Endothelial cell of umbilical vein (primary cell): ENCODE measurements around the gene C2CD3. TPM values are rescaled to one million over a fixed set of nuclear protein-coding genes. Genes with fewer than 3 reads are reported as not detected.

Source experiments
- BruUV-seq: library from RNA; stranded (reverse); fragments of 400-500 nt; replicated peaks from 2 replicates; lab custom pipeline; 2021; lab: Mats Ljungman, UMichigan
- CTCF ChIA-PET: fragments of 300-600, 350-600 bp; sonication (Branson Sonifier 250); formaldehyde crosslinking; loops from one replicate; lab custom pipeline; 2021; ENCODE audit warnings: antibody characterized with exemption, inconsistent platforms; lab: Charles Lee
- POLR2A ChIA-PET: fragments of 300-600, 350-600 bp; sonication (Branson Sonifier 250); formaldehyde crosslinking; loops from one replicate; lab custom pipeline; 2021; ENCODE audit warnings: antibody characterized with exemption, inconsistent platforms; lab: Charles Lee
- DNase-seq: peaks from one replicate; pipeline ENCODE4 v3.0.0-alpha.2; 2011; ENCODE audit warnings: low read depth, low spot score
- FAIRE-seq: peaks from 2 replicates; lab custom pipeline; 2011; peaks lifted over from hg19 to GRCh38; lab: Jason Lieb, UNC
- H2AFZ ChIP-seq: 2 replicates; pipeline ENCODE4 v1.6.0; 2012; ENCODE audit warnings: low read depth, low read length, control low read depth, inconsistent platforms
- H3K27ac ChIP-seq: 2 replicates; pipeline ENCODE4 v1.5.1; 2011; ENCODE audit warnings: low read depth, mild to moderate bottlenecking, control low read depth, low read length, moderate library complexity; ENCODE audit not compliant: insufficient read depth
- H3K27me3 ChIP-seq, 2 experiments: 2 replicates each; pipeline versions ENCODE4 v1.6.0 to v1.6.1; 2011; ENCODE audit warnings: low read length in 2 of 2, mixed read lengths in 1 of 2; ENCODE audit not compliant: control insufficient read depth in 2 of 2, insufficient read depth in 2 of 2
- H3K36me3 ChIP-seq, 2 experiments: 2 replicates in 1 of 2; 3 replicates in 1 of 2; pipeline ENCODE4 v1.5.1; 2011; ENCODE audit warnings: low read length in 2 of 2, mild to moderate bottlenecking in 1 of 2, moderate library complexity in 1 of 2; ENCODE audit not compliant: control insufficient read depth in 2 of 2, insufficient read depth in 2 of 2; ENCODE audit errors: extremely low read depth in 1 of 2
- H3K4me1 ChIP-seq: 3 replicates; pipeline ENCODE4 v1.5.1; 2011; ENCODE audit warnings: mild to moderate bottlenecking, low read length; ENCODE audit not compliant: control insufficient read depth, insufficient read depth; ENCODE audit errors: extremely low read depth
- H3K4me2 ChIP-seq: 2 replicates; pipeline ENCODE4 v1.6.1; 2011; ENCODE audit warnings: low read length, control low read depth, mixed read lengths; ENCODE audit not compliant: insufficient read depth
- H3K4me3 ChIP-seq, 3 experiments: fragments of 200-600 bp in 1 of 3; sonication (generic), shearing (Covaris generic) in 1 of 3; replicated peaks in 1 of 3; 2 replicates each; pipeline ENCODE4 v1.5.1; 2011 to 2016; ENCODE audit warnings: control low read depth in 3 of 3, low read length in 3 of 3, mild to moderate bottlenecking in 2 of 3, inconsistent platforms in 1 of 3, low read depth in 1 of 3, moderate library complexity in 1 of 3; ENCODE audit not compliant: insufficient read depth in 1 of 3
- H3K79me2 ChIP-seq: 2 replicates; pipeline ENCODE4 v1.6.0; 2012; ENCODE audit warnings: low read length, inconsistent platforms; ENCODE audit not compliant: control insufficient read depth, insufficient read depth
- H3K9ac ChIP-seq: replicated peaks from 2 replicates; pipeline ENCODE3; 2011; ENCODE audit warnings: low read length, control low read depth; ENCODE audit not compliant: insufficient read depth; ENCODE audit errors: extremely low read depth
- H3K9me1 ChIP-seq: replicated peaks from 3 replicates; pipeline ENCODE4 v1.6.0; 2011; ENCODE audit warnings: mild to moderate bottlenecking, low read length; ENCODE audit not compliant: control insufficient read depth, insufficient read depth; ENCODE audit errors: extremely low read depth
- H3K9me3 ChIP-seq: replicated peaks from 2 replicates; pipeline ENCODE4 v1.5.1; 2012; ENCODE audit warnings: low read length, inconsistent platforms; ENCODE audit not compliant: control insufficient read depth, insufficient read depth
- H4K20me1 ChIP-seq: replicated peaks from 2 replicates; pipeline ENCODE3; 2011; ENCODE audit warnings: mild to moderate bottlenecking, low read length; ENCODE audit not compliant: control insufficient read depth, insufficient read depth; ENCODE audit errors: extremely low read depth
- EZH2 ChIP-seq: IDR thresholded peaks from 2 replicates; pipeline ENCODE4 v1.6.1; 2012; ENCODE audit warnings: borderline replicate concordance, low read depth, mild to moderate bottlenecking, moderate library complexity, low read length, inconsistent platforms; ENCODE audit not compliant: severe bottlenecking
- FOS ChIP-seq: IDR thresholded peaks from 2 replicates; pipeline ENCODE4 v1.6.1; 2011; ENCODE audit warnings: mild to moderate bottlenecking, low read length, moderate library complexity, borderline replicate concordance; ENCODE audit not compliant: insufficient read depth
- GATA2 ChIP-seq: IDR thresholded peaks from 2 replicates; pipeline ENCODE4 v1.7.0; 2011; ENCODE audit warnings: low read depth, mild to moderate bottlenecking, moderate library complexity, mixed read lengths, low read length; ENCODE audit not compliant: insufficient read length, insufficient read depth
- JUN ChIP-seq: IDR thresholded peaks from 2 replicates; pipeline ENCODE4 v1.6.1; 2011; ENCODE audit warnings: borderline replicate concordance, low read depth; ENCODE audit not compliant: insufficient read length, insufficient read depth
- MAX ChIP-seq: IDR thresholded peaks from 2 replicates; pipeline ENCODE4 v1.6.1; 2011; ENCODE audit not compliant: insufficient read depth, insufficient read length
- MYC ChIP-seq: IDR thresholded peaks from one replicate; pipeline ENCODE4 v1.6.1; 2011; ENCODE audit warnings: mild to moderate bottlenecking, low read depth, low read length
- POLR2A ChIP-seq: IDR thresholded peaks from 2 replicates; pipeline ENCODE4 v1.6.1; 2012; ENCODE audit warnings: low read depth, mild to moderate bottlenecking, control low read depth, low read length
- POLR2AphosphoS5 ChIP-seq: IDR thresholded peaks from 2 replicates; pipeline ENCODE4 v1.6.1; 2012; ENCODE audit warnings: low read depth, mild to moderate bottlenecking, control low read depth, low read length, moderate library complexity; ENCODE audit not compliant: insufficient read depth
- dilution Hi-C: fragments of 300-500 bp; cut with MboI; formaldehyde crosslinking; loops from one replicate; pipeline ENCODE4 v1.15.0; 2019; ENCODE audit warnings: low sequenced_read_pairs; ENCODE audit not compliant: extremely low pct_ligation_motif_present
- intact Hi-C: fragments of 100-400 bp; cut with micrococcal nuclease; formaldehyde crosslinking; loops from one replicate; pipeline ENCODE4 v1.10.0; 2022
- polyA plus RNA-seq, 4 experiments: library from polyadenylated mRNA; depleted of rRNA in 3 of 4; stranded (reverse) in 3 of 4; unstranded in 1 of 4; fragments of >200 nt; gene quantifications; 2 replicates each; pipeline versions ENCODE4 v1.2.1 to v1.2.3, GENCODE V29; 2011 to 2012; ENCODE audit warnings: missing spikeins in 1 of 4
- total RNA-seq: library from RNA; stranded (reverse); gene quantifications from 2 replicates; pipeline ENCODE4 v1.2.3, GENCODE V29; 2021
- TF ChIP-seq, protein P1 (sequence below), 2 donors: IDR thresholded peaks; 1 replicate in 1 of 2; 2 replicates in 1 of 2; pipeline ENCODE4 v1.5.1; 2011; ENCODE audit warnings: low read length in 2 of 2, mild to moderate bottlenecking in 2 of 2, moderate library complexity in 2 of 2, control low read depth in 1 of 2, inconsistent platforms in 1 of 2, low read depth in 1 of 2; ENCODE audit not compliant: insufficient read depth in 1 of 2; ENCODE audit errors: extremely low read depth in 1 of 2

The C2CD3 gene
- total and polyA plus RNA-seq, 2 donors (not counting 3 experiments of a cell fraction or from before 2014, with no cell fraction given), result 12.9 to 36.6 TPM

DNA sequence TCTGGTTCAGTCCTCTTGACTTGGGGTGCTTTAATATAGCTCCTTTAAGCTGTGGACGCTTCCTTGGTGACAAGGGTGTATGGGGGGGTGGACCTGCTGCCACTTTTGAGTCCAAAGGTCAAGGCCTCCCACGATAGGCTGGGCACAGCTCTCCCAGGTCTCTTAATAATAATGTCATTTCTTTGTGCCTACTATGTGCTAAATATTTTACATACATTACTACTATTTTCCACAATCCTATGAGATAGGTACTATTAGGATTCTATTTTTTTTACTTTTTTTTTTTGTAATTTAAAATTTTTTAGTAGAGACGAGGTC is 161.6 kb downstream of the C2CD3 start:
- POLR2A ChIA-PET, result no interaction called here

More for the DNA sequence above, 161.6 kb downstream of the C2CD3 start:
- Histone ChIP-seq H3K9me1 (no peaks in the 10 kb centered on the region), H3K4me2 (no peak overlapping the region), H3K79me2 (no peaks in the 10 kb centered on the region), H2AFZ (no peak overlapping the region), H3K27me3 (no peaks in the 10 kb centered on the region), H3K4me3 (no peak overlapping the region), H3K9me3 (no peaks in the 10 kb centered on the region), H3K9ac (no peak overlapping the region), H3K36me3 (peaks cover 0 to 7% of the 10 kb centered on the region in 2 experiments), H3K27ac (no peak overlapping the region), H4K20me1 (no peaks in the 10 kb centered on the region), H3K4me1 (no peaks in the 10 kb centered on the region)
- dilution Hi-C loops (no loop called here), intact Hi-C loops (no loop called here)
- no peak for FAIRE-seq
- CTCF ChIA-PET, result no interaction called here
- no TSS peak for BruUV-seq
- TF ChIP-seq FOS, result no peak
- no peak for TF ChIP-seq JUN
- no peak for TF ChIP-seq POLR2A
- TF ChIP-seq, protein P1, sequence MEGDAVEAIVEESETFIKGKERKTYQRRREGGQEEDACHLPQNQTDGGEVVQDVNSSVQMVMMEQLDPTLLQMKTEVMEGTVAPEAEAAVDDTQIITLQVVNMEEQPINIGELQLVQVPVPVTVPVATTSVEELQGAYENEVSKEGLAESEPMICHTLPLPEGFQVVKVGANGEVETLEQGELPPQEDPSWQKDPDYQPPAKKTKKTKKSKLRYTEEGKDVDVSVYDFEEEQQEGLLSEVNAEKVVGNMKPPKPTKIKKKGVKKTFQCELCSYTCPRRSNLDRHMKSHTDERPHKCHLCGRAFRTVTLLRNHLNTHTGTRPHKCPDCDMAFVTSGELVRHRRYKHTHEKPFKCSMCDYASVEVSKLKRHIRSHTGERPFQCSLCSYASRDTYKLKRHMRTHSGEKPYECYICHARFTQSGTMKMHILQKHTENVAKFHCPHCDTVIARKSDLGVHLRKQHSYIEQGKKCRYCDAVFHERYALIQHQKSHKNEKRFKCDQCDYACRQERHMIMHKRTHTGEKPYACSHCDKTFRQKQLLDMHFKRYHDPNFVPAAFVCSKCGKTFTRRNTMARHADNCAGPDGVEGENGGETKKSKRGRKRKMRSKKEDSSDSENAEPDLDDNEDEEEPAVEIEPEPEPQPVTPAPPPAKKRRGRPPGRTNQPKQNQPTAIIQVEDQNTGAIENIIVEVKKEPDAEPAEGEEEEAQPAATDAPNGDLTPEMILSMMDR (IDR thresholded peaks at IDR 0.05; ENCODE audit: extremely low read depth in 1 of 2, insufficient read depth in 1 of 2, low read depth in 1 of 2, low read length in 2 of 2), result no peak
- no peak for TF ChIP-seq MAX
- TF ChIP-seq EZH2, result no peak
- TF ChIP-seq MYC, result no peak
- no peak for TF ChIP-seq POLR2AphosphoS5
- no peak for TF ChIP-seq GATA2
- DNase-seq, result no peak
